Prostate gland (tissue), 2 donors: ENCODE measurements around the gene PTGES2. TPM values are rescaled to one million over a fixed set of nuclear protein-coding genes. Genes with fewer than 3 reads are reported as not detected.

Experiments
- DNase-seq: peaks from one replicate; pipeline ENCODE4 v3.0.0-alpha.2; 2019; ENCODE audit warnings: low spot score
- H3K27ac ChIP-seq, 2 donors: fragments of 200-600 bp; sonication (generic); 2 replicates each; pipeline ENCODE4 v1.5.1; 2017 to 2019
- H3K27me3 ChIP-seq: fragments of 200-600 bp; sonication (generic); replicated peaks from 2 replicates; pipeline ENCODE4 v1.5.1; 2019; ENCODE audit not compliant: insufficient read depth
- H3K36me3 ChIP-seq, 2 donors: fragments of 200-600 bp; sonication (generic); 1 replicate in 1 of 2; 2 replicates in 1 of 2; pipeline versions ENCODE4 v1.5.1 to v1.8.1; 2017 to 2019
- H3K4me1 ChIP-seq: fragments of 200-600 bp; sonication (generic); replicated peaks from 2 replicates; pipeline ENCODE4 v1.5.1; 2019
- H3K4me3 ChIP-seq, 2 donors: fragments of 200-600 bp; sonication (generic); 2 replicates each; pipeline ENCODE4 v1.5.1; 2017 to 2019
- H3K9me3 ChIP-seq: fragments of 200-600 bp; sonication (generic); 2 replicates; pipeline ENCODE4 v1.5.1; 2017
- CTCF ChIP-seq, 4 experiments: fragments of 200-600 bp in 2 of 4; fragments of 450-650 bp in 2 of 4; sonication (generic) in 2 of 4; IDR thresholded peaks; 1 replicate in 3 of 4; 2 replicates in 1 of 4; pipeline ENCODE4 v1.5.1; 2016 to 2019; ENCODE audit warnings: antibody characterized with exemption in 4 of 4, mild to moderate bottlenecking in 2 of 4, moderate library complexity in 2 of 4
- POLR2A ChIP-seq: fragments of 450-650 bp; IDR thresholded peaks from one replicate; pipeline ENCODE4 v1.6.1; 2016; ENCODE audit warnings: antibody characterized with exemption, mild to moderate bottlenecking
- POLR2AphosphoS5 ChIP-seq: sonication (generic); formaldehyde crosslinking; IDR thresholded peaks from one replicate; pipeline ENCODE4 v1.6.1; 2017; ENCODE audit warnings: antibody characterized with exemption
- WGBS: methylation state at CpG from one replicate; pipeline ENCODE4 v1.1.5; 2018; 5-methylcytosine and 5-hydroxymethylcytosine counted together
- intact Hi-C: fragments of 100-400 bp; cut with DNase I; formaldehyde crosslinking; loops from one replicate; pipeline ENCODE4 v1.14.2; 2022
- total RNA-seq, 2 donors: library from RNA; depleted of rRNA; stranded (reverse); fragments of >200 nt; gene quantifications; one replicate each; pipeline ENCODE4 v1.1.0, GENCODE V29; 2016

Gene PTGES2
- total RNA-seq, 2 donors from 2014 or later = 89.4 to 96.1 TPM

DNA sequence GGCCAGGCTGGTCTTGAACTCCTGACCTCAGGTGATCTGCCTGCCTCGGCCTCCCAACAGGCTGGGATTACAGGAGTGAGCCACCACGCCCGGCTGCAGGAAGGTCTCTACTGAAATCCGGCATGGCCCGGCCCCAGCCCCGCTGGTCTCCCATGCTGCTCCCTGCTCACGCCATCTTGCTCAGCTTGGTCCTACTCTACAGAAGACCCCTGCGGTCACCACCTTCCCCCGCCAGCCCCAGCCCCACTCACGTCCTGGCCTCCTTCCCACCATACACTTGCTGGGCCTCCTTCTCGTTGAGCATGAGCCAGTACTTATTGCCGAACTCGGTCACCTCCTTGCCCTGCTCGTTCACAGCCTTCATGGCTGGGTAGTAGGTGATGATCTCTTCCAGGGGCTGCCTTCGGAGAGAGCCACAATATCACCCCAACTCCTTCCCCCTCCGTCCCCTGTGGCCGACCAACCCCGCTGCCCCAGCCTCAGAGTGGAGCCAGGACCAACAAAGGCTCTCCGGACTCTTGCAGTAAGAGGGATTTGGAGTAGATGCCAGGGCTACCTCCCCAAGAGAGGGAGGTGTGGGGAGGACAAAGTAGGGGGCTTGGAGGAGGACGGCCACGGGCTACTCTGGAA, 4.0 kb downstream of the PTGES2 start:
- Histone ChIP-seq H3K4me3 (no peak overlapping the region), H3K4me1 (peaks cover 3% of the 10 kb centered on the region), H3K27me3 (no peaks in the 10 kb centered on the region), H3K27ac (no peak overlapping the region), H3K9me3 (no peaks in the 10 kb centered on the region), H3K36me3 (no peaks in the 10 kb centered on the region)
- TF ChIP-seq POLR2AphosphoS5 = no peak
- TF ChIP-seq POLR2A = no peak
- TF ChIP-seq CTCF (IDR thresholded peaks at IDR 0.05) = no peak
- 91% methylated on average over 21 of the region's 21 CpGs for WGBS
- intact Hi-C loops = loop anchor here (5.0 kb wide), 1 partner anchor 181 kb away; no protein-coding TSS in a partner anchor
- DNase-seq = no peak

DNA sequence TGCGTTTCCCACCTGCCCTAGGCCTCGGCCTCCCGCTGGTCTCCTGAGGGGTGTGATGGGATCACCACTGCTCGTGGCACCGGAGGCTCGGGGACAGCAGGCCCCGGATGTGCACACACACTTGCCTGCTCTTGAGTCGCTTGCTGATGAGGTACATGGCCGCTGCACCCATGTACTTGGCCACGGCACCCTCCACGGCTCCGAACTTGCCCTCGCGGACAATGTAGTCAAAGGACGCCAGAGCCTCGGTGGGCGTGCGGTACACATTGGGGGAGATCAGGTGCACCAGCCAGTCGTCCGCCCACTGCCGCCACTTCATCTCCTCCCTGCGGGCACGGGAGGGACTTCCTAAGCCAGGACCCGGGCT, 4.7 kb downstream of the PTGES2 start:
- no peak for DNase-seq
- Histone ChIP-seq H3K27me3 (no peaks in the 10 kb centered on the region), H3K4me1 (peaks cover 3% of the 10 kb centered on the region), H3K4me3 (no peak overlapping the region), H3K9me3 (no peaks in the 10 kb centered on the region), H3K27ac (no peak overlapping the region), H3K36me3 (no peaks in the 10 kb centered on the region)
- 89% methylated on average over 16 of the region's 24 CpGs for WGBS
- intact Hi-C loops = loop anchor here (5.0 kb wide), 1 partner anchor 180 kb away; no protein-coding TSS in a partner anchor
- TF ChIP-seq POLR2A (no peak), POLR2AphosphoS5 (no peak)

DNA sequence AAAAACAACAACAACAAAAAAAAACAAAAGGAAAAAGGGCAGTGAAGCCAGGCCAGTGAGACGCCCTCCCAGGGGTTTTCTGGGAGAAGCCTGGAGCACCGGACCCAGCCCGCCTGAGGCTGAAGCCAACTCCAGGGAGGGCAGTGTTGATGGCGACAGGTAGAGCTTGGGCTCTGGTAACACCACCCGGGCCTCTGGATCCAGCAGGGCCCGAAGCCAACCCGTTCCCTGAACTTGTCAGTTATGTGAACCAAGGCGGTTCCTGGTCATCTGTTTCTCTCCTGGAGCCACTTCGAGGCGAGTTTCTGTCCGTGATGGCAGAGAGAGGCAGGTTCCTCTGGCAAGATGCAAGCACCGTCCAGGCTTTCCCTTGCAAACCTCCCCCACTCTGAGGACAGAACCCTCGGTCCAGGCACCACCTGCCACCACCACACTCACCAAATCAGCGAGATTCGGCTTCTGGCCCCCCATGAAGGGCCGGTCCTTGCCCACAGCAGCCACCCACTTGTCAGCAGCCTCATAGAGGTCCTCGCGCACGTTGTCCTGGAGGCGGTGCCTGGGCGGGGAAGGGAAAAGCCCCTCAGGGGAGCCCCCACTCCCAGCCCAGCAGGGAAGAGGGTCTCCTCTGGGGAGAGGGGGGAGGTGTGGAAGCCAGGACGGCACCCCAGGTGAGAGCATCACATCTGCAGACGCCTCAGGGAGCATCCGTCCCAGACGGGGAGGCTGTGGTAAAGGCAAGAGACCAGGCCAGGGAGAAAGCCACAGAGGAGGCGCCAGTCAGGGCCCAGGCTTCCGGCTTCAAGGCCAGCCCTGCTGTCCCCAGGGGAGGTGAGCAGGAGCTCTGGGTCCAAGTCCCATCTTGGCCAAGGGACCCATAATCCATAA, 5.4 kb downstream of the PTGES2 start:
- DNase-seq = no peak
- Histone ChIP-seq H3K27ac (no peak overlapping the region), H3K4me1 (peaks cover 3% of the 10 kb centered on the region), H3K36me3 (no peaks in the 10 kb centered on the region), H3K9me3 (no peaks in the 10 kb centered on the region), H3K27me3 (no peaks in the 10 kb centered on the region), H3K4me3 (no peak overlapping the region)
- TF ChIP-seq POLR2AphosphoS5 = no peak
- TF ChIP-seq CTCF (IDR thresholded peaks at IDR 0.05) = no peak
- no peak for TF ChIP-seq POLR2A
- 82% methylated on average over 21 of the region's 27 CpGs for WGBS
- intact Hi-C loops = loop anchor here (5.0 kb wide), 1 partner anchor 180 kb away; no protein-coding TSS in a partner anchor

GRCh38 chr9:128121466-128121810, 6.1 kb downstream of the PTGES2 start:
- H3K4me3 ChIP-seq = no peak overlapping the region
- H3K9me3 ChIP-seq = no peaks in the 10 kb centered on the region
- H3K27me3 ChIP-seq = no peaks in the 10 kb centered on the region
- peaks cover 3% of the 10 kb centered on the region for H3K4me1 ChIP-seq
- no peaks in the 10 kb centered on the region for H3K36me3 ChIP-seq
- DNase-seq = no peak
- intact Hi-C loops = loop anchor here (5.0 kb wide), 1 partner anchor 179 kb away; no protein-coding TSS in a partner anchor
- TF ChIP-seq CTCF (IDR thresholded peaks at IDR 0.05) (no peak), POLR2A (no peak), POLR2AphosphoS5 (no peak)
- H3K27ac ChIP-seq = no peak overlapping the region
- 94% methylated on average over 5 of the region's 5 CpGs for WGBS

- Histone ChIP-seq H3K27me3 (no peaks in the 10 kb centered on the region), H3K4me3 (no peak overlapping the region), H3K4me1 (no peaks in the 10 kb centered on the region), H3K9me3 (no peaks in the 10 kb centered on the region), H3K27ac (no peak overlapping the region), H3K36me3 (no peaks in the 10 kb centered on the region)
- intact Hi-C loops = loop anchor here (5.0 kb wide), 1 partner anchor 179 kb away; no protein-coding TSS in a partner anchor
- DNase-seq = no peak
- 82% methylated on average over 22 of the region's 29 CpGs for WGBS
- no peak for TF ChIP-seq POLR2A
- TF ChIP-seq POLR2AphosphoS5 = no peak
- TF ChIP-seq CTCF (IDR thresholded peaks at IDR 0.05) = no peak
Observed at GRCh38 chr9:128120741-128121465, 6.6 kb downstream of the PTGES2 start.
